NAMALWA (cell line): ENCODE results near the gene LPP.

ENCODE experiments used
- DNase-seq: peaks from one replicate; pipeline ENCODE4 v3.0.0-alpha.2; 2015; ENCODE audit warnings: low spot score

Gene LPP

DNA sequence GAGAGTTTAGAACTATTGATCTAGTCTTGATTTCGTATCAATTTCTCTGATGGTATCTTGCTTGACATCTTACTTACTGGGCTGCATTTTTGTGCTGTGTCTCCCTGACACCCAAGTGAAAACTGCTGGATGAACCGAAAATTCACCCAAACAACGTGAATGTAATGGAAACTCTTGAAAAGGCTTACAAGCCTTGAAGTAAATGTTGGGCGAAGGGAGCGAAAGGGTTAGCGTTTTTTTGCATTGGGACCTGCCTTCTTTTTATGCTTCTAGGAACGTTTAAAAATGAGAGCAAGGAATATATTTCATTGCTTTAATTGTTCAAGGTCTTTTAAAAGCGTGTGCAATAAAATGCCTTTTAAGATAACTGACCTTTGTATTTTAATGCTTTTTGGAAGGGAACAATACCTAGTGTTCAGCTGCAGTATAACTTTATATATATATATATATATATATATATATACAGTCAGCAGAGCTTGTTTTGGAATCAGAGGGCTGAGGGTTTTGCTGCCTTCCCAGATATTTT, 94.1 kb downstream of the LPP start:
- DNase-seq = no peak

DNA sequence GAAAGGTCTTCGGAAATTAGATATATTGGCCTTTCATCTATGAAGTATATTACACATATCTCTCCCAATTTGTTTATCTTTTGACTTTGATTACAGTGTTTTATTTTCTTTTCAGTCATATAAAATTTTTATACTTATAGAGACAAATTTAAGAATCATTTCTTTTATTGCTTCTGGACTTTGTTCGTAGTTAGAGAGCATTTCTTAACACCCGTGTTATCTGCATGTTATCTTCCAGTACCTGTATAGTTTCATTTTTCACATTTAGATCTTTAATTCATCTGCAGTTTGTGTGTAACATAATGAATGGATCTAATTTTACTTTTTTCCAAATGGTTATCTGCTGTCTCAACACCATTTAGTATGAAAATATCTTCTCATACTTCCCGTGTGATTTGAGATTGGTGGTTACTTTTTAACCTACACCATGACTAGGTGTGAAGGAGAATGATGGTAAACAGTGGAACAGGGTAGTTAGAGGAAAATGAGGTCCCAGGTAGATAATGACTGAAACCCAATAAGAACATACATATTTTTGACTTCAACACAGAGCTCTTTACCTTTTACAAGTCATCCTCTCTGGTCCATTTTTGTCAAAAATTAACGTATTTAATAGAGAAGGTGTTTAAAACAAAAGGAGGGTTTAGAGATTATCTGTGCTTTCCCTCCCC, 99.3 kb downstream of the LPP start:
- DNase-seq = no peak

DNA sequence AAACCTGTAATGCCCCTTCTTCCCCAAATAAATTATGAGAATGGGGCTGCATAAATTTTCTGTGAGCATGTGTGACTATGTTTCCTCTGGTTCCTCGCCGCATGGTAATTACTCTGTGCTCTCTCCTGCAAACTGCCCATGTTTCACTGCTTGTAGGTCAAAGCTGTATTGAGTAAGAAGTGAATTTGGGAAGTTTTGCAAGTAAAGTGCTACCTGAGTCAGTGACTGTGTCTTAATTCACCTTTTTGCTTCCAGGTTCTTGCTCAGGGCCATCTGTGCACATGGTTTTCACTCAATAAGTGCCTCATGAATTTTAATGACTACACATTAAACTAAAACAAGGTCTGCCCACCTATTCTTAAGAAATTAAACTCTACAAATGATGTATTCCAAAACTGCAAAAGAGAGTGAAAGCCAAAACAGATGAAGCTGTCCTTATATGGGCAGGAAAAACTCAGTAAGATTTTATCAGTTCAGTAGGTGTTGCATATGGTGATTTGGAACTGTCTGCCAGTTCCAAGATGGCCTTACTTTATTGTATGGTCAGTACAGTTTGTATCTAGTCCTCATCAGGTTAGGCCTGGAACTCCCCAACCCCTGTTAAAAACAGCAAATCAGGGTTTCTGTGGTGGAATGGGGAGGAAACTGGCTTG, 100.0 kb downstream of the LPP start:
- no peak for DNase-seq

DNA sequence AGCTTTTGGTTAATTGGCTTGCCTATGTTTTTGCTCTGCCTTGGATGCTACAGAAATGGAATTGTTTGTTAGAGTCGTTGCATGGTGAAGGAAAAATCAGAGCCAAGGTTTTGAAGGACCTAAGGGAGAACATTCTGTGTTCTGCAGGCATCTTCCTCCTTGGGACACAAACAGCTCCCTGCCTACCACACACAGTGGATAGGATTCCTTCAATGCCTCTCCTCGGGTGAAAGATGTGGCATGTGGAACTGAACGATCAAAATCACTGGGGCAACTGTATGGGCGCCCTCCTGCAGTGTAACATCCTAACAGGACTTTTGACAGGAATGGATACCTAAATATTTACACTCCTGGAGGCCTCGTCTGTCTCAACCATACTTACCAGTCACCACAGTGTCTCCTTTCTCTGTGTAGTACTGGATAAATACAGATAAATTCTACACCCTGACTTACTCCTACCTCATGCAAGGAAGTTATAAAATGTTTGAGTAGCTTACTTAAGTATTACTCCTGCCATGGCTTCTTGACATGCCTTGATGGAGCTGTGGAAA, 100.6 kb downstream of the LPP start:
- no peak for DNase-seq

DNA sequence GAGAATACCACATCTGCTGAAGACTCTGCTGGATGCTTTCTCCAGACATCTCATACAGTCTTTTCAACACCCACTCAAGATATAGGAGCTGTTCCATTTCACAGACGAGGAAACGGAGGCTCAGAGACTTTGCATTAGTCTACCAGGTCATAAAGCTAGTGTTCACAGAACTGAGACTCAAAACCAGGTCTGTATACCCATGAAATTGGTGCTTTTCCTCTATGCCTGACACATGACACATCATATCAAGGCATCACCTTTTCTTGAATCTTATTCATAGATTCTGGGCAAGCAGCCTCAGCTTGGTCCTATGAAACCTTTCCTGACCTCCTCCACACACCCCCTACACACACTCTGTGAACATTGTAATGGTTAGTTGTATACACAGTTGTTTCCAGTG, 101.2 kb downstream of the LPP start:
- DNase-seq = no peak

DNA sequence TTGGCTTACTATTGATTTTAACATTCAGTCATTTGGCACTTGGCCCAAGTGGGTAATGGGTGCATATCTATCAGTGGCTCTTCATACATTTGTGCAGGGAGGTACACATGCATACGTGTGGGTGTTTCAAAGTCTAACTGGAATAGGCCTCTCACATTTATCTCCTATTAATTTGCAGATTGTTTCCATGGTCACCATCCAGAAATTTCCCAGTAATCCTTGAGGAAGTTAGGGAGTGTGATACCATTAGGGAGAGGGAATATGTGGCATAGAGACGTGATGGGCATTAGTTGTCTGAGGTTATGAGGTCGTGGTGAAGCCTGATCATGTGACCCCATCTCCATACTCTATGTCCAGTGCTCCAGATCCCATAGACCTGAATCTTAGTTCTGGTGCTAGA, 102.8 kb downstream of the LPP start:
- no peak for DNase-seq

DNA sequence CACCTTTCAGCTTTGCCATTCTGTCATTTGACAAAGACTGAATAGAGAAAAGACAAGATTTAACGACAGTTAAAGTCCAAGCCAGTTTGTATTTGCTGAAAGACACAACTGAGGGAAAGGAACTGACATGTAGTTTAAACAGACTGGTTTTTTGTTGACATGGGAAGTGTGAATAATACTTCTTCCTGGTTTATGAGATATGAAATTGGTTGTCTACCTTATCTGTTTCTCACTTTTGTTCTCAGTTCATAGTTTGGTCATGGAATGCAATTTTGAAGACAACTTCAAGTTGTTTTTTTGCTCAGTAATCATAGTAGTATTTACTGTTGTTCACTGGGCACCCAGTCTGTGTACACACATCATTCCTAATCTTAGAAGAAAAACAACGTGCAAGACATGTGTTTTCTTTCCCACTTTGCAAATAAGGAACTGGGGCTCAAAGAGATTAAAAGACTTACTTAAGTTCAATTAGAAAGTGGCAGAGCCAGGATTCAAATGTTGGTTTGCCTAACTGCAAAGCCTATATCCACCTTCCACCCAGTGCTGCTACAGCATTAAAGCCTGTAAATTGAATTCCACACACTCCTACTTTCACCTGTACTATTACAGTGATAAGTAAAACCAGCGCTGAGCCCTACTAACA, 103.5 kb downstream of the LPP start:
- no peak for DNase-seq

DNA sequence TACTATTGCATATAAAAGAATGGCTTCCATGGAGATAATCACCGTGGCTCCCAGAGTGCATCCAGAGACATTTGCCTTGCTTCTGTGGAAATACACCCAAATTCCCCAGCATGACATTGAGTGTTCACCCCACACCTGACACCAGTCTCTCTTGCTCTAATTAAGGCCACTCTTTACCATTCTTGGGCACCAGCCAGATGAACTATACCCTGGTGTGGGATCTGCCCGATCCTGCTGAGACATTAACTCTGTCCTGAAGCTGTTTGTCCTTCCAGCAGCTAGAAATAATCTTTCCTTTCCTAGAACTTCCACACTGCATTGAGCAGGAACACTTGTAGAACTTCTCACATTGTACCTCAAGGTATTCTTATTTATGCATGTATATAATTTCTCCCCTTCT, 105.2 kb downstream of the LPP start:
- no peak for DNase-seq

DNA sequence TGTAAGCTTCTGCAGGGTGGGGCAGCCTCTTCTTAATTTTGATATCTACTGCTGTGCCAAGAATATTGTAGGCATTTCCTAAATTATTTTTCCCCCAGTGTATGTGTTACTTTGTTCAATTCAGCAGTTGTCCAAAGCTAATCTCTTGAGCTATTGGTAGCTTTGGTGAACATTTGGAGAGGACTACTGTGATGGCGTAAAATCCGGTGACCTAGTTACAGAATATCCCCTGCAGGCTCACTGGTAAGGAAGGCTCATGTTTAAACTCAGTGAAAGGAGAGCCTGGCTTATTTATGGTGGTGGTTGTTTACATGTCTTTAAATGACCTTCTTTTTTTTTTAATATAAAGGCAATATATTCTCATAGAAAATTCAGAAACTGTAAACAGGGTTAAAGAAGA, 105.6 kb downstream of the LPP start:
- DNase-seq = no peak

DNA sequence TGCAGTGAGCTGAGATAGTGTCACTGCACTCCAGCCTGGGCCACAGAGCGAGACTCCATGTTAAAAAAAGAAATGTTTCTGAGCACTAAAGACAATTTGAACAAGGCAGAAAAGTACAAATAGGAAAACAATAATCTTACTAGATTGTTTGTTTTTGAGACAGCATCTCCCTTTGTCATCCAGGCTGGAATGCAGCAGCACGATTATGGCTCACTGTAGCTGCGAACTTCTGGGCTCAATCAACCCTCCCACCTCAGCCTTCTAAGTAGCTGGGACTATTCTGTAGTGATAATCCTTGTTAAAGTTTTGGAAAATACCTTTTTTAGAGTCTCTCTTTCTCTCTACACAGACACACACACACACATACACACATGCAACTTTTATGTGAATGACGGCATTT, 107.1 kb downstream of the LPP start:
- no peak for DNase-seq

DNA sequence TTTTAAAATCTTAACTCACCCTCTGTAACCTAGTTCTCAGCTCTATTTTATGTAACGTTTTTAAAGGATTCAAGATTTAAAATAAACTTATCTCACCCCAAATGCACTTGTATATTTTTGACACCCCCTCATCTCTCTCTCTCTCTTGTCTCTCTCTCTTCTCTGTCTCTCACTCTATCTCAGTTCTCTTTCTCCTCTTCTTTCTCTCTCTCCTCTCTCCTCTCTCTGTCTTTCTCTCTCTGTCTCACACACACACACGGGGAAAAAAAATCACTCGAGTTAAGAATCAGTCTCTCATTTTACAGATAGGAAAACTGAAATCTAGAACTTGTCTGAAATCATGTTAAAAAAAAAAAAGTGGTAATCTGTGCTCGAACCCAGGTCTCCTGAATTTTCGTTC, 108.5 kb downstream of the LPP start:
- DNase-seq = no peak

DNA sequence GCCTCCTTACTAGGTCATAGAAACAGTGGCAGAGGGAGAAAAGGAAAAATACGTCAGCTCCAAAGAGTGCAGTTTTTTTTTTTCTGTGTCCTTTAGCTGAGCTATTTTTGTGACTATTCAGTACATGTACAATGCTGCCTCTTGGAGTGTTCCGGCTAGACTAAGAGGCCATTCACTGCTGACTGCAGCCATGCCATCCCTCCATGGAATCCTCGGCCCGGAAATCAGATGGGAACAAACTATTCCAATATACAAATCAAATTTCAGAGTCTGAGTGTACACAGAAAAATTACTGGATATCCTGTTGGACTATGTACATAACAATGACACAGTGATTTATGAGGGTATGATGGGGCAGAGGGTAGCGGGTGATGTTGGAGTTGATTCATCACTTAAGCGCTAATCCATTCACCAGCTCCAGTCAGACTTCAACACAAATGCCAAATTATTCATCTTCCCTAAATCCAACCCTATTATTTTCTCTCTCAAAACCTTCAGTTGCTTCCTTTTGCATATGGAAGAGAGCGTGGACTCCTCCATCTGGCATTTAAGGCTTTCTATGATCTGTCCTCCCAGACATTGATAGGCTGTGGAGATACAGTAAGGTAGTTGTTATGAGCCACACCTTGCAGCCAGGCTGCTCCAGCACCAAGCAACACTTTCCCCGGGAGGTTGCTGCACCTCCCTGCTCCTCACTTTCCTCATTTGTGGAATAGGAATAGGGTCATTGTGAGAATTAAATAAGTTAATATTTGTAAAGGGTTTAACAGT, 109.1 kb downstream of the LPP start:
- DNase-seq = no peak

DNA sequence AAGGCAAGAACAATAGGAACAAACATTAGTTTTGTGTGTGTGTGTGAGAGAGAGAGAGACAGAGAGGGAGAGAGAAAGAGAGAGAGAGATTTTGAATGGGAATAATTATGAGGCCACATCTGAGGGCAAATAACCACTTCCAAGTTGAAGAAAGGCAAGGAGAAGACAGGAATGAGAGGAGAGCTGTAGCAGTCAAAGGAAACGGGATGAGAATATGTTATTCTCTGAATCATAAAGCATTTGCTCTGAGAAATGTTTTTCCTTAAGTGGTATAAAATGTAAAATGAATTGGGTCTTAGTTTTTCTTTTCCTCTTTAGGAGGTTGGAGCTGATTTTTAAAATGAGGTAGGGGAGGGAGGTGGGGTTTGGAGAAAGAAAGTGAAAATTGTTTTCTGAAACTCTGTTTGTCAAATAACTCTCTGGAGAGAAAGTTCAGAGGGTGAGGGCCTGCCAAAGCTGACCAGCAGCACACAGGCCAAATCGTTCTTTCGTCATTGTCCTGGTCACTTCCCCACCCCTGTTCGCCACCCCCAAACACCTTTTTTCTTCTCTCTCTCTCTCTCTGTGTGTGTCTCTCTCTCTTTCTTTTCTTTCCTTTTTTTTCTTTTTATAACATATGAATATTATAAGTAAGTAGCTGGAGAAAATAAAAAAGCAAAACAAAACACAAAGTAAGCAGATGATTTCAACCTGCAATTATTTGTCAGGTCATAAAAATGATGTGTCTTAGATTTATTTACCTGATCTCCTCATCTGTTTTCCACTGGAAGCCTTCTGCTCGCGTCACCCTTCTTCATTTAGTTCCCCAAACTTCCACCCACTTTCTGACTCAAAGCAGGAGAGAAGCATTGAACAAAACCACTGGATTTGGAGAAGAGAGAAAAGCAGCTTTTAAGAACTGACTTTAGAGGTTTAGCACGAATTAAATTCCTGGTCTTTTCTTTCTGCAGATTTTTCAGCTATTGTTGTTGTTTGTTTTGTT, 110.6 kb downstream of the LPP start:
- DNase-seq = no peak

DNA sequence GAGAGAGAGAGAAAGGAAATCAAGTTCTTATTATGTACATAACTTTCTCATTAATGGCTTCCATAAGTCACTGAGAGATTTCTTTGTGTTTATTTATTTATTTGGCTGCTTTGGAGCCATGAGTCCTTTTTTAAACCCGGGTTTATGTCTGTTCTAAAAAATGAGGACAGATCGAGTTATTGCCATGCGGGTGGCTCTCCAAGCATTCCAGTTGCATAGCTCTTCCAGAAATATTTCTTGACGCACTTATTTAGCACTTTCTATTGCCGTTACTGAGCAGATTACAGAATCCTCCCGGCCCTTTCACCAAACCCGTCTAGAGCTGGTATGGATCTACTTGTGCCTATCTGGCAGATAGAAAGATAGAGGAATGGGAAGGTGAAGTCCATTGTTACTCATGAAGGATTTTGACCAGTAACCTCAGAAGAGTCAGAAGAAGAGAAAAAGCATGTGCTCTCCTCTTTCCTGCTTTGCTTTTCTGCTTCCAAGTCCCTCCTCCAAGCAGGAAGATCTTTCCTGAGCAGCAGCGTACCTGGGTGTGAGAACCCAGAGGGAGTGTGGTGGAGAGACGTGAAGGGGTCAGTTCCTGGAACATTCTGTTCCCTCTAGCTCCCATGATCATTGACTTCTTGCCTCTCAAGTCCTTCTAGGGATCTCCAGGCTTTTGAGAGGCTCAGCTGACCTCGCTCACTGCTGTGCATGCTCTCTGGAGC, 112.8 kb downstream of the LPP start:
- no peak for DNase-seq

DNA sequence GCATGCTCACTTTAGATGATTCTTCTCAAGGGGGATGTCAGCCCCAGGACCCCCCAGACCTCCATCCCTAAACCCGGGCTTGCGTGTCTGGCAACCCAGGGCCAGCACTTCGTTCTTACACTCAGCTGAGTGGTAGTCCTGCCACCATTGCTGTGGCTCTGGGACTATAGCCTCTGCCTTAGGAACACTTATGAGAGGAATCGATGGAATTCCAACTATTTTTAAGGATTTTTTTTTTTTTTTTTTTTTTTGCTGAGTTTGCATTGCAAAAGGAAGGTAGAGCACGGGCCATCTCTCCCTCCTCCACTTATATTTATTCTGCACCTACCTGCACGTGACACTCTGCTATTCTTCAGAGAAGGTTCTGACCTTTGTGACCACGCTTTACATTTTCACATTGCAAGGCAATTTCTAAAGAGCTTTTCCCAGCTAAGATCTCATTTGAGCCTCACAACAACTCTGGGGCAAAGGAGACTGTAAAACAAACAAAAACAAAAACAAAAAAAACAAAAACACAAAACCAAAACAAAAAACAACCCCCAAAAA, 113.9 kb downstream of the LPP start:
- DNase-seq = no peak

DNA sequence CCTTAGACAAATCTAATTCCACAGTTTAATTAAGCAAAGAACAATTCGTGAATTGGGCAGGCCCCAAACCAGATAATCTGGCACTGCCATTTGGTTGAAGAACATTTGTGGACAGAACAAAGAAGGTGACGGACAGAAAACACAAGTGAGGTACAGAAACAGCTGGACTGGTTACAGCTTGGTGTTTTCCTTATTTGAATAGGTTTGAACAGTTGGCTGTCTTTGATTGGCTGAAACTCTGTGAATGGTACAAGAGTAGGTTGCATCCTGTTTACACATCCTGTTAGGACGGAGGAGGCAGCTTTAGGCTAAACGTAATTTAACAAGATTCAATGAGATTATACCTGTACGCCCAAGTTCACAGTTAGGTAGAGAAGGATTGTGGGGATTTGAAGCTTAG, 114.4 kb downstream of the LPP start:
- no peak for DNase-seq

DNA sequence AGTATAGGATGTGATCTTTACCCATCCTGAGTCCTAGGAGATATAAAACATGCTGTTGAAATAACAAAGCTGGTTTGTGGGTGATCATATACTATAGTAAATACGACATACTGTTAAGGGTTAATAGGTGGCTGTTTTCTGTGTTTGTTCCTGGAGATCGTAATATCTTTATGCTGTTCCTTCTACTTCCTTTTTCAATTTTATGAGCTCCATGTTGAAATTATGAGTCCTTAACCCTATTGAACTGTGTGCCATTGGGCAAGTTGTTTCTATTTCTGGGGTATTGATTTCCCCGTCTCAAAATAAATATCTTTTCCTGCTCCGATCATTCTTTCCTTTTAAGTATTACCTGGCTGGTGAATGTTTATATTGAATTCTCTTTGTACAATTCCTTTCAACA, 115.1 kb downstream of the LPP start:
- DNase-seq = no peak

DNA sequence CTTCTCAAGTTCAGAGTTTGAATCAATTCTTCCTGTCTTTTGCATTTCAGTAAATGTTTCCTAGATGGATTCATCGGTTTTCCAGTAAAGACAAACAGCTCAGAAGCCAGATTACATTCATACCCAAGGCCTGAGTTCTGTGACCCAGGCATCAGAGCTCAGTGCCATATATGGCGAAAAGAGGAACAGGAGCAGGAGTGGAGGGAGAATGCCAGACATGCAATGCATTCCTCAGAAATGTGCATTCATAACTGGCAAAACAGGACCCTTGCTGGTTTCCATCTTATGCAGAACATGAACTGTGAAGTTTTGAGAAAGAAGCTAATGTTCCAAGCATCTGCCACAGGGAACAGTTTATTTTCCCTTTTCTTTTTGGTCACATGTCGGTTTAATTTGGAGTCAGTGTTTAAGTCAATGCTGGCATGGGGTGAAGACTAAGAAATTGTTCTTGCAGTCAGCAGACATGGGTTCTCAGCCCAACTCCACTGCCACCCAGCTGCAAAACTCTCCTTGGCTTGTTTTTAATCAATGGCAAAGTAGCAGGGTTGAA, 116.5 kb downstream of the LPP start:
- no peak for DNase-seq

DNA sequence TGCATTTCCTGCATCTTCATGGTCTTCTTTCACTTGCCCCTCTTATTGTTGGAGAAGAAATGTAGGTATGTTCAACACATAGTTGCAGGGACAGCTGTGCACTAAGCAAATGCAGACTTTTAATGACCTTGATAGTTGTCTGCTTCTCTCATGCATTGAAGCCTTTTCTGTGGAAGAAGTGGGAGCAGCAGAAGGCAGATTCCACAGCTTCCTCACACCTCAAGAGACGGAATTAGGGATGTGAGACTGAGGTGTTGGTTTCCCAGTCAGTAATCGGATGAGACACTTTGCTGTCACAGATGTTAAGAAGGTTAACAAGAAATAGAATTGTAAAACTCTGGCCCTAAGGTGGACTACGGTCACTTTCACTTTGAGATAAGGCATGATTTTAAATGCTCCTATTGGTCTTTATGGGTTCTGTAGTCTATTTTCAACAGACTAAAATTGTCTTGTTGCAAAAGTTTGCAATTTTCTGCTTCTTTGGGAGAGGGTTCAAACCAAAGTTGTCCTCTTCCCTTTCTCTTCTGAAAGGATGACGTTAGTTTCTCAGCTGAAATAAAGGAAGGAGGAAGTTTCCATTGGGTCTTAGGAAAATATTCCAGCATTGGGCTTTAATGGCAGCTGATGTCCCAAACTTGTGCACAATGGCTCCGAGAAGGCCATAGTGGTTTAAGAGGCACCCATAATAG, 117.4 kb downstream of the LPP start:
- no peak for DNase-seq
